HepG2 (cell line): ENCODE results near the gene KRTAP5-10. TPM values are rescaled to one million over a fixed set of nuclear protein-coding genes. Genes with fewer than 3 reads are reported as not detected.

Source experiments
- BHLHE40 ChIP-seq: IDR thresholded peaks from 2 replicates; pipeline ENCODE4 v1.6.1; 2011; ENCODE audit warnings: low read length, improper control_type of control experiment
- BRD4 ChIP-seq: sonication (generic); formaldehyde crosslinking; IDR thresholded peaks from 2 replicates; pipeline ENCODE4 v1.4.0; 2020; ENCODE audit warnings: missing genetic modification reagents
- CREM ChIP-seq, 2 experiments: sonication (generic) in 1 of 2; formaldehyde crosslinking in 1 of 2; IDR thresholded peaks; 2 replicates each; pipeline versions ENCODE4 v1.4.0 to v1.6.1; 2016 to 2020; ENCODE audit warnings: antibody characterized with exemption in 1 of 2, mild to moderate bottlenecking in 1 of 2, missing genetic modification reagents in 1 of 2
- DR1 ChIP-seq: sonication (generic); formaldehyde crosslinking; IDR thresholded peaks from 2 replicates; pipeline ENCODE4 v1.8.0; 2021; ENCODE audit warnings: mild to moderate bottlenecking, missing genetic modification reagents, inconsistent platforms
- HMG20A ChIP-seq: IDR thresholded peaks from 2 replicates; pipeline ENCODE4 v1.6.1; 2016; ENCODE audit warnings: borderline replicate concordance
- MAX ChIP-seq: IDR thresholded peaks from 2 replicates; pipeline ENCODE4 v1.6.1; 2012; ENCODE audit warnings: inconsistent platforms
- PPARG ChIP-seq: conservative IDR thresholded peaks from 2 replicates; pipeline ENCODE4 v1.6.1; 2016; ENCODE audit warnings: missing biosample characterization, missing genetic modification reagents
- SKIL ChIP-seq: sonication (generic); formaldehyde crosslinking; IDR thresholded peaks from 2 replicates; pipeline ENCODE4 v1.8.0; 2022; ENCODE audit warnings: missing genetic modification reagents, mild to moderate bottlenecking, moderate library complexity, borderline replicate concordance
- SMC3 ChIP-seq: IDR thresholded peaks from 2 replicates; pipeline ENCODE4 v1.6.1; 2011; ENCODE audit warnings: low read length, improper control_type of control experiment
- TFDP2 ChIP-seq: sonication (generic); formaldehyde crosslinking; IDR thresholded peaks from 2 replicates; pipeline ENCODE4 v1.4.0; 2020; ENCODE audit warnings: missing genetic modification reagents
- TOPORS ChIP-seq: sonication (generic); formaldehyde crosslinking; IDR thresholded peaks from 2 replicates; pipeline ENCODE4 v1.8.0; 2023; ENCODE audit warnings: mild to moderate bottlenecking, missing genetic modification reagents
- ZNF337 ChIP-seq: sonication (generic); formaldehyde crosslinking; IDR thresholded peaks from 2 replicates; pipeline ENCODE4 v1.5.1; 2020; ENCODE audit warnings: missing genetic modification reagents, low read depth, mild to moderate bottlenecking, borderline replicate concordance
- ZNF382 ChIP-seq: sonication (generic); formaldehyde crosslinking; IDR thresholded peaks from 2 replicates; pipeline ENCODE4 v1.5.0; 2020; ENCODE audit warnings: missing genetic modification reagents, mild to moderate bottlenecking, borderline replicate concordance
- ZNF598 ChIP-seq: sonication (generic); formaldehyde crosslinking; IDR thresholded peaks from 2 replicates; pipeline ENCODE4 v1.5.1; 2020; ENCODE audit warnings: mild to moderate bottlenecking, missing genetic modification reagents, borderline replicate concordance
- ZNF747 ChIP-seq: sonication (generic); formaldehyde crosslinking; IDR thresholded peaks from 2 replicates; pipeline ENCODE4 v1.8.1; 2023; ENCODE audit warnings: missing genetic modification reagents, mild to moderate bottlenecking, borderline replicate concordance
- ZZZ3 ChIP-seq: sonication (generic); formaldehyde crosslinking; IDR thresholded peaks from 2 replicates; pipeline ENCODE4 v1.4.0; 2020; ENCODE audit warnings: missing genetic modification reagents, mild to moderate bottlenecking, borderline replicate concordance
- polyA plus RNA-seq, 8 experiments: library from polyadenylated mRNA; depleted of rRNA in 3 of 8; stranded (reverse) in 7 of 8; unstranded in 1 of 8; fragments of >200 nt; fragmentation: Illumina TruSeq in 4 of 8; extraction: Trizol in 4 of 8; gene quantifications; 2 replicates each; pipeline versions ENCODE4 v1.2.1 to v1.2.3, GENCODE V29; 2011 to 2016; ENCODE audit warnings: low read depth in 4 of 8, missing spikeins in 1 of 8, mixed read lengths in 1 of 8; ENCODE audit not compliant: insufficient read depth in 1 of 8
- total RNA-seq, 5 experiments: library from RNA; depleted of rRNA; stranded (reverse); fragments of >200 nt; fragmentation: Illumina TruSeq; extraction: Trizol; gene quantifications; 2 replicates each; pipeline ENCODE4 v1.2.3, GENCODE V29; 2016; ENCODE audit warnings: low read depth in 1 of 5
- TF ChIP-seq, protein P1 (sequence below): sonication (generic); formaldehyde crosslinking; IDR thresholded peaks from 2 replicates; pipeline ENCODE4 v1.5.0; 2020; ENCODE audit warnings: mild to moderate bottlenecking, missing genetic modification reagents
- TF ChIP-seq, protein P2 (sequence below): sonication (generic); formaldehyde crosslinking; IDR thresholded peaks from 2 replicates; pipeline ENCODE4; 2020; ENCODE audit warnings: missing genetic modification reagents, mild to moderate bottlenecking, borderline replicate concordance

The KRTAP5-10 gene
- total and polyA plus RNA-seq, 2 of the 13 experiments (the other 11 are each of a cell fraction or from before 2014, with no cell fraction given), result not detected

DNA sequence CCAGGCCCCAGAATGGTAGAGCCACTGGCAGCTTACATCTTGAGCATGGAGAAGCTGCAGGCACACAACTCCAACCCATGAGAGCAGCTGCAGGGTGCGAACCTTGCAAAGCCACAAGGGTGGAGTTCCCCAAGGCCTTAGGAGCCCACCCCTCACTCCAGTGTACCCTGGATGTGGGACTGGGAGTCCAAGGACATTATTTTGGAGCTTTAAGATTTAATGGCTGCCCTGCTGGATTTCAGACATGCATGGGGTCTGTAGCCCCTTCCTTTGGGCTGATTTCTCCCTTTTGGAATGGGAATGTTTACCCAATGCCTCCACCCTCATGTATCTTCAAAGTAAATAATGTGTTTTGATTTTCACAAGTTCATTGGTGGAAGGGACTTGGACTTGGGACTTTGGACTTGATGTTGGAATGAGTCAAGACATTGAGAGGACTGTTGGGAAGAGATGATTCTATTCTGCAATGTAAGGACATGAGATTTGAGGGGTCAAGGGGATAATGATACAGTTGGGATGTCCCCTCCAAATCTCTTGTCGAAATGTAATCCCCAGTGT, 39.3 kb upstream of the KRTAP5-10 start (continued):
- TF ChIP-seq DR1, result no peak
- peak; percentile 82; the same call in 1 of the 2 replicates for TF ChIP-seq HMG20A
- TF ChIP-seq MAX, result no peak
- no peak for TF ChIP-seq BRD4 (CRISPR knock-in tag)
- no peak for TF ChIP-seq BHLHE40
- no peak for TF ChIP-seq ZNF382 (CRISPR knock-in tag)
- TF ChIP-seq, protein P1, sequence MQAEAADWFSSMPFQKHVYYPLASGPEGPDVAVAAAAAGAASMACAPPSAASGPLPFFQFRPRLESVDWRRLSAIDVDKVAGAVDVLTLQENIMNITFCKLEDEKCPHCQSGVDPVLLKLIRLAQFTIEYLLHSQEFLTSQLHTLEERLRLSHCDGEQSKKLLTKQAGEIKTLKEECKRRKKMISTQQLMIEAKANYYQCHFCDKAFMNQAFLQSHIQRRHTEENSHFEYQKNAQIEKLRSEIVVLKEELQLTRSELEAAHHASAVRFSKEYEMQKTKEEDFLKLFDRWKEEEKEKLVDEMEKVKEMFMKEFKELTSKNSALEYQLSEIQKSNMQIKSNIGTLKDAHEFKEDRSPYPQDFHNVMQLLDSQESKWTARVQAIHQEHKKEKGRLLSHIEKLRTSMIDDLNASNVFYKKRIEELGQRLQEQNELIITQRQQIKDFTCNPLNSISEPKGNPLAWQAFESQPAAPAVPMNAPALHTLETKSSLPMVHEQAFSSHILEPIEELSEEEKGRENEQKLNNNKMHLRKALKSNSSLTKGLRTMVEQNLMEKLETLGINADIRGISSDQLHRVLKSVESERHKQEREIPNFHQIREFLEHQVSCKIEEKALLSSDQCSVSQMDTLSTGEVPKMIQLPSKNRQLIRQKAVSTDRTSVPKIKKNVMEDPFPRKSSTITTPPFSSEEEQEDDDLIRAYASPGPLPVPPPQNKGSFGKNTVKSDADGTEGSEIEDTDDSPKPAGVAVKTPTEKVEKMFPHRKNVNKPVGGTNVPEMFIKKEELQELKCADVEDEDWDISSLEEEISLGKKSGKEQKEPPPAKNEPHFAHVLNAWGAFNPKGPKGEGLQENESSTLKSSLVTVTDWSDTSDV (CRISPR knock-in tag), result no peak
- no peak for TF ChIP-seq ZNF598 (CRISPR knock-in tag)
- no peak for TF ChIP-seq PPARG (CRISPR knock-in tag)
- no peak for TF ChIP-seq ZNF747 (CRISPR knock-in tag)
- TF ChIP-seq TOPORS (CRISPR knock-in tag), result no peak
- TF ChIP-seq, protein P2, sequence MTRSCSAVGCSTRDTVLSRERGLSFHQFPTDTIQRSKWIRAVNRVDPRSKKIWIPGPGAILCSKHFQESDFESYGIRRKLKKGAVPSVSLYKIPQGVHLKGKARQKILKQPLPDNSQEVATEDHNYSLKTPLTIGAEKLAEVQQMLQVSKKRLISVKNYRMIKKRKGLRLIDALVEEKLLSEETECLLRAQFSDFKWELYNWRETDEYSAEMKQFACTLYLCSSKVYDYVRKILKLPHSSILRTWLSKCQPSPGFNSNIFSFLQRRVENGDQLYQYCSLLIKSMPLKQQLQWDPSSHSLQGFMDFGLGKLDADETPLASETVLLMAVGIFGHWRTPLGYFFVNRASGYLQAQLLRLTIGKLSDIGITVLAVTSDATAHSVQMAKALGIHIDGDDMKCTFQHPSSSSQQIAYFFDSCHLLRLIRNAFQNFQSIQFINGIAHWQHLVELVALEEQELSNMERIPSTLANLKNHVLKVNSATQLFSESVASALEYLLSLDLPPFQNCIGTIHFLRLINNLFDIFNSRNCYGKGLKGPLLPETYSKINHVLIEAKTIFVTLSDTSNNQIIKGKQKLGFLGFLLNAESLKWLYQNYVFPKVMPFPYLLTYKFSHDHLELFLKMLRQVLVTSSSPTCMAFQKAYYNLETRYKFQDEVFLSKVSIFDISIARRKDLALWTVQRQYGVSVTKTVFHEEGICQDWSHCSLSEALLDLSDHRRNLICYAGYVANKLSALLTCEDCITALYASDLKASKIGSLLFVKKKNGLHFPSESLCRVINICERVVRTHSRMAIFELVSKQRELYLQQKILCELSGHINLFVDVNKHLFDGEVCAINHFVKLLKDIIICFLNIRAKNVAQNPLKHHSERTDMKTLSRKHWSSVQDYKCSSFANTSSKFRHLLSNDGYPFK (CRISPR knock-in tag), result no peak
- TF ChIP-seq ZNF337 (CRISPR knock-in tag), result no peak
- no peak for TF ChIP-seq TFDP2 (CRISPR knock-in tag)
- 0 out of 2 replicates have a peak, but pooled peaks have one; percentile 16 for TF ChIP-seq CREM (IDR thresholded peaks at IDR 0.05)
- no peak for TF ChIP-seq CREM (CRISPR knock-in tag; IDR thresholded peaks at IDR 0.05)
- TF ChIP-seq ZZZ3, result no peak
- TF ChIP-seq SKIL (CRISPR knock-in tag), result 0 out of 2 replicates have a peak, but pooled peaks have one; percentile 40
- TF ChIP-seq SMC3, result no peak
